Neural cell (in vitro differentiated cells): Measurements from ENCODE around the gene RPL21. TPM values are rescaled to one million over a fixed set of nuclear protein-coding genes. Genes with fewer than 3 reads are reported as not detected.

Experiments
- H2AFZ ChIP-seq: fragments of 200-600, 300-800 bp; sonication (generic), shearing (Covaris generic); 2 replicates; pipeline ENCODE4 v1.6.0; 2014; ENCODE audit warnings: low read depth, mild to moderate bottlenecking, antibody characterized with exemption, low read length, moderate library complexity
- H3F3A ChIP-seq: fragments of 200-600 bp; shearing (Covaris generic); 2 replicates; pipeline ENCODE4 v1.6.1; 2016; ENCODE audit warnings: mild to moderate bottlenecking, moderate library complexity, mixed read lengths, antibody characterized with exemption, low read length; ENCODE audit not compliant: insufficient read depth, poor library complexity, severe bottlenecking
- H3K27ac ChIP-seq: fragments of 200-600, 300-800 bp; sonication (generic), shearing (Covaris generic); 2 replicates; pipeline ENCODE4 v1.5.1; 2014; ENCODE audit warnings: mild to moderate bottlenecking, low read length, moderate library complexity
- H3K27me3 ChIP-seq: fragments of 300-800, 200-600 bp; sonication (generic), shearing (Covaris generic); 2 replicates; pipeline ENCODE4 v1.6.0; 2014; ENCODE audit warnings: mild to moderate bottlenecking, low read depth, low read length, moderate library complexity; ENCODE audit not compliant: insufficient read depth
- H3K36me3 ChIP-seq: fragments of 300-800, 200-600 bp; sonication (generic), shearing (Covaris generic); 2 replicates; pipeline ENCODE4 v1.5.1; 2014; ENCODE audit warnings: mild to moderate bottlenecking, antibody characterized with exemption, low read length, moderate library complexity; ENCODE audit not compliant: insufficient read depth
- H3K4me2 ChIP-seq: fragments of 300-800, 200-600 bp; sonication (generic), shearing (Covaris generic); 2 replicates; pipeline ENCODE4 v1.6.0; 2014; ENCODE audit warnings: mild to moderate bottlenecking, low read length
- H3K4me3 ChIP-seq: fragments of 300-800, 200-600 bp; sonication (generic), shearing (Covaris generic); 2 replicates; pipeline ENCODE4 v1.5.1; 2014; ENCODE audit warnings: mild to moderate bottlenecking, low read length, moderate library complexity
- H3K79me2 ChIP-seq: fragments of 200-600 bp; shearing (Covaris generic); replicated peaks from 2 replicates; pipeline ENCODE4 v1.6.0; 2014; ENCODE audit warnings: mild to moderate bottlenecking, low read length, moderate library complexity; ENCODE audit not compliant: insufficient read depth
- H3K9ac ChIP-seq: fragments of 300-800, 200-600 bp; sonication (generic), shearing (Covaris generic); 2 replicates; pipeline ENCODE4 v1.6.1; 2016; ENCODE audit warnings: mild to moderate bottlenecking, low read length, mixed read lengths
- H3K9me2 ChIP-seq: fragments of 200-600 bp; shearing (Covaris generic); 2 replicates; pipeline ENCODE4 v1.6.1; 2016; ENCODE audit warnings: mild to moderate bottlenecking, low read length, mixed read lengths; ENCODE audit not compliant: insufficient read depth
- H3K9me3 ChIP-seq: fragments of 200-600, 300-800 bp; sonication (generic), shearing (Covaris generic); 2 replicates; pipeline ENCODE4 v1.6.1; 2016; ENCODE audit warnings: mild to moderate bottlenecking, mixed run types, low read length, moderate library complexity, mixed read lengths
- H4K20me1 ChIP-seq: fragments of 200-600 bp; shearing (Covaris generic); 2 replicates; pipeline ENCODE4 v1.6.1; 2016; ENCODE audit warnings: mild to moderate bottlenecking, mixed run types; ENCODE audit not compliant: insufficient read depth
- EP300 ChIP-seq: fragments of 450-650 bp; conservative IDR thresholded peaks from 2 replicates; pipeline ENCODE4 v1.6.1; 2014; ENCODE audit warnings: antibody characterized with exemption, mild to moderate bottlenecking, moderate library complexity; ENCODE audit not compliant: poor library complexity, severe bottlenecking
- EZH2 ChIP-seq: fragments of 200-600, 300-800 bp; shearing (Covaris generic), sonication (generic); IDR thresholded peaks from 2 replicates; pipeline ENCODE4 v1.6.1; 2014; ENCODE audit warnings: antibody characterized with exemption, low read length, borderline replicate concordance, mild to moderate bottlenecking; ENCODE audit not compliant: insufficient read depth, poor library complexity, severe bottlenecking
- MXI1 ChIP-seq: fragments of 450-650 bp; conservative IDR thresholded peaks from 2 replicates; pipeline ENCODE4 v1.6.1; 2014; ENCODE audit warnings: antibody characterized with exemption, mild to moderate bottlenecking; ENCODE audit not compliant: poor library complexity, severe bottlenecking
- POLR2AphosphoS5 ChIP-seq: IDR thresholded peaks from 2 replicates; pipeline ENCODE4 v1.6.1; 2012
- RAD21 ChIP-seq: fragments of 450-650 bp; conservative IDR thresholded peaks from 2 replicates; pipeline ENCODE4 v1.6.1; 2014; ENCODE audit warnings: antibody characterized with exemption, mild to moderate bottlenecking, moderate library complexity
- SMC3 ChIP-seq: fragments of 450-650 bp; conservative IDR thresholded peaks from 2 replicates; pipeline ENCODE4 v1.6.1; 2014; ENCODE audit warnings: antibody characterized with exemption, mild to moderate bottlenecking, moderate library complexity; ENCODE audit not compliant: poor library complexity
- TAF1 ChIP-seq: IDR thresholded peaks from 2 replicates; pipeline ENCODE4 v1.6.1; 2012; ENCODE audit warnings: low read depth
- polyA plus RNA-seq: library from polyadenylated mRNA; depleted of rRNA; stranded (reverse); fragments of >200 nt; gene quantifications from 2 replicates; pipeline ENCODE4 v1.2.3, GENCODE V29; 2014
- TF ChIP-seq, protein P1 (sequence below): fragments of 450-650 bp; IDR thresholded peaks from 2 replicates; pipeline ENCODE4 v1.5.1; 2014; ENCODE audit warnings: antibody characterized with exemption, mild to moderate bottlenecking, moderate library complexity; ENCODE audit not compliant: poor library complexity, severe bottlenecking
- TF ChIP-seq, protein P2 (sequence below): IDR thresholded peaks from 2 replicates; pipeline ENCODE4 v1.6.1; 2012; ENCODE audit warnings: borderline replicate concordance

The RPL21 gene
- polyA plus RNA-seq, 1 donor from 2014 or later: 1,536 TPM

DNA sequence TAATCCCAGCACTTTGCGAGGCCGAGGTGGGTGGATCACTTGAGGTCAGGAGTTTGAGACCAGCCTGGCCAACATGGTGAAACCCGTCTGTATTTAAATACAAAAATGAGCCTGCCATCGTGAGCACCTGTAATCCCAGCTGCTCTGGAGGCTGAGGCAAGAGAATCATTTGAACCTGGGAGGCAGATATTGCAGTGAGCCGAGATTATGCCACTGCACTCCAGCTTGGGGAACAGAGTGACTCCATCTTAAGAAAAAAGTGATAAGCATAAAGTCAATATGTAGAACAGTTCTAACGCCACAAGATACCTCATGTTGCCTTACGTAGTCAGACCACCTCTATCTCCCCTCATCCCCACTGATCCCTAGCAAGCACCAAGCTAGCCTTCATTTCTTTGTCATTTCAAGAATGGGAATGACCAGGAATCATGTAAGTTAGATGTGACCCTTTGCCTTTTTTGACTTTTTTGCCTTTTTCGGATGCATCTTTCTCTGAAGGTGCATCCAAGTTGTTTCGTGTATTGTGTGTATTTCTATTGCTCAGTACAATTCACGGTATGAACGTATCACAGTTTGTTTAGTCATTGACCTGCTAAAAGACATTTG lies 6.4 kb downstream of the RPL21 start:
- Histone ChIP-seq H3K9me2 (no peaks in the 10 kb centered on the region), H3K9me3 (no peaks in the 10 kb centered on the region), H3K27ac (no peak overlapping the region), H2AFZ (no peak overlapping the region), H3F3A (no peaks in the 10 kb centered on the region), H3K4me3 (no peak overlapping the region), H3K4me2 (no peak overlapping the region), H3K27me3 (no peaks in the 10 kb centered on the region), H3K9ac (no peak overlapping the region), H3K36me3 (peaks cover 6% of the 10 kb centered on the region), H4K20me1 (no peaks in the 10 kb centered on the region), H3K79me2 (peaks cover 31% of the 10 kb centered on the region)
- no peak for TF ChIP-seq RAD21
- no peak for TF ChIP-seq MXI1
- TF ChIP-seq SMC3: no peak
- TF ChIP-seq, protein P1, sequence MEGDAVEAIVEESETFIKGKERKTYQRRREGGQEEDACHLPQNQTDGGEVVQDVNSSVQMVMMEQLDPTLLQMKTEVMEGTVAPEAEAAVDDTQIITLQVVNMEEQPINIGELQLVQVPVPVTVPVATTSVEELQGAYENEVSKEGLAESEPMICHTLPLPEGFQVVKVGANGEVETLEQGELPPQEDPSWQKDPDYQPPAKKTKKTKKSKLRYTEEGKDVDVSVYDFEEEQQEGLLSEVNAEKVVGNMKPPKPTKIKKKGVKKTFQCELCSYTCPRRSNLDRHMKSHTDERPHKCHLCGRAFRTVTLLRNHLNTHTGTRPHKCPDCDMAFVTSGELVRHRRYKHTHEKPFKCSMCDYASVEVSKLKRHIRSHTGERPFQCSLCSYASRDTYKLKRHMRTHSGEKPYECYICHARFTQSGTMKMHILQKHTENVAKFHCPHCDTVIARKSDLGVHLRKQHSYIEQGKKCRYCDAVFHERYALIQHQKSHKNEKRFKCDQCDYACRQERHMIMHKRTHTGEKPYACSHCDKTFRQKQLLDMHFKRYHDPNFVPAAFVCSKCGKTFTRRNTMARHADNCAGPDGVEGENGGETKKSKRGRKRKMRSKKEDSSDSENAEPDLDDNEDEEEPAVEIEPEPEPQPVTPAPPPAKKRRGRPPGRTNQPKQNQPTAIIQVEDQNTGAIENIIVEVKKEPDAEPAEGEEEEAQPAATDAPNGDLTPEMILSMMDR: no peak
- TF ChIP-seq, protein P2, sequence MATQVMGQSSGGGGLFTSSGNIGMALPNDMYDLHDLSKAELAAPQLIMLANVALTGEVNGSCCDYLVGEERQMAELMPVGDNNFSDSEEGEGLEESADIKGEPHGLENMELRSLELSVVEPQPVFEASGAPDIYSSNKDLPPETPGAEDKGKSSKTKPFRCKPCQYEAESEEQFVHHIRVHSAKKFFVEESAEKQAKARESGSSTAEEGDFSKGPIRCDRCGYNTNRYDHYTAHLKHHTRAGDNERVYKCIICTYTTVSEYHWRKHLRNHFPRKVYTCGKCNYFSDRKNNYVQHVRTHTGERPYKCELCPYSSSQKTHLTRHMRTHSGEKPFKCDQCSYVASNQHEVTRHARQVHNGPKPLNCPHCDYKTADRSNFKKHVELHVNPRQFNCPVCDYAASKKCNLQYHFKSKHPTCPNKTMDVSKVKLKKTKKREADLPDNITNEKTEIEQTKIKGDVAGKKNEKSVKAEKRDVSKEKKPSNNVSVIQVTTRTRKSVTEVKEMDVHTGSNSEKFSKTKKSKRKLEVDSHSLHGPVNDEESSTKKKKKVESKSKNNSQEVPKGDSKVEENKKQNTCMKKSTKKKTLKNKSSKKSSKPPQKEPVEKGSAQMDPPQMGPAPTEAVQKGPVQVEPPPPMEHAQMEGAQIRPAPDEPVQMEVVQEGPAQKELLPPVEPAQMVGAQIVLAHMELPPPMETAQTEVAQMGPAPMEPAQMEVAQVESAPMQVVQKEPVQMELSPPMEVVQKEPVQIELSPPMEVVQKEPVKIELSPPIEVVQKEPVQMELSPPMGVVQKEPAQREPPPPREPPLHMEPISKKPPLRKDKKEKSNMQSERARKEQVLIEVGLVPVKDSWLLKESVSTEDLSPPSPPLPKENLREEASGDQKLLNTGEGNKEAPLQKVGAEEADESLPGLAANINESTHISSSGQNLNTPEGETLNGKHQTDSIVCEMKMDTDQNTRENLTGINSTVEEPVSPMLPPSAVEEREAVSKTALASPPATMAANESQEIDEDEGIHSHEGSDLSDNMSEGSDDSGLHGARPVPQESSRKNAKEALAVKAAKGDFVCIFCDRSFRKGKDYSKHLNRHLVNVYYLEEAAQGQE: no peak
- TF ChIP-seq EP300: no peak
- TF ChIP-seq TAF1: no peak
- no peak for TF ChIP-seq POLR2AphosphoS5
- no peak for TF ChIP-seq EZH2

DNA sequence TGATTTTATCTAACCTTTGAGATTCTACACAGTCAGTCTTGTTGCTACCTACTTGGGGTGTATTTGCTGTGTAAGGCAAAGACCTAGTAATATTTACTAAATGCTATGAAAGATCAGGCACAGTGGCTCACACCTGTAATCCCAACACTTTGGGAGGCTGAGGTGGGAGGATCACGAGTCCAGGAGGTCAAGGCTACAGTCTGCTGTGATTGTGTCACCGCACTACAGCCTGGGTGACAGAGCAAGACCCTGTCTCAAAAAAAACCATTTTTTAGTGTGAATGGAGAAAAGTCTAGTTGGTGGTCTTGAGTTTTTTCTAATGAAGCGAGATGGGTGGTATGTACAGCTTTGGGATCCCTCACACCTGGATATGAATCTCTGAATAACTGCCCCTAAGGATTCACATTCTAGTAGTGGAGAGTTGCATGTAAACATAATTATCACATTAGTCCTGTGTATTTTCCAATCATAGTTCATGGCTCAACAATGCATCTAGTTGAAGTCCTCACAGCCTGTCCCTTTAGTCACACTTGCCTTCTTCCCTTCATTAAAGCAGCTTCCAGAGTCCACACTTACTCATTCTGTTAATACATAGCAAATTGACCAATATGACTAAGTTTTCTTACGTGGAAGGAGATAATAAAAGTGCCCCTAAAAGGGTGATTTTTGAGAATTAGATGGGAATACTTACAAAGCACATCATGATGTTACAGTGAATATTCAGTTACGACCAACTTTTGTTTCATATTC lies 7.5 kb downstream of the RPL21 start:
- Histone ChIP-seq H3K9ac (no peak overlapping the region), H4K20me1 (no peaks in the 10 kb centered on the region), H3K79me2 (peaks cover 21% of the 10 kb centered on the region), H3K4me3 (no peak overlapping the region), H3K27ac (no peak overlapping the region), H3K27me3 (no peaks in the 10 kb centered on the region), H3K4me2 (no peak overlapping the region), H2AFZ (no peak overlapping the region), H3F3A (peaks cover 5% of the 10 kb centered on the region), H3K9me3 (no peaks in the 10 kb centered on the region), H3K9me2 (no peaks in the 10 kb centered on the region), H3K36me3 (peaks cover 6% of the 10 kb centered on the region)
- no peak for TF ChIP-seq TAF1
- no peak for TF ChIP-seq EZH2
- TF ChIP-seq, protein P2: no peak
- no peak for TF ChIP-seq SMC3
- no peak for TF ChIP-seq RAD21
- TF ChIP-seq, protein P1: no peak
- TF ChIP-seq MXI1: no peak
- no peak for TF ChIP-seq EP300
